Brain microvascular endothelial cell (primary cell): ENCODE data around the gene CEBPG.

Experiments
- DNase-seq: peaks from one replicate; pipeline ENCODE4 v3.0.0-alpha.2; 2020
- H3K27ac ChIP-seq: fragments of 250-450 bp; sonication (Bioruptor Pico); 2 replicates; pipeline ENCODE4 v1.5.1; 2020; ENCODE audit warnings: mild to moderate bottlenecking, moderate library complexity
- H3K27me3 ChIP-seq: fragments of 250-450 bp; sonication (Bioruptor Pico); replicated peaks from 2 replicates; pipeline ENCODE4 v1.5.1; 2020; ENCODE audit warnings: mild to moderate bottlenecking
- H3K36me3 ChIP-seq: fragments of 250-450 bp; sonication (Bioruptor Pico); replicated peaks from 2 replicates; pipeline ENCODE4 v1.5.1; 2020; ENCODE audit warnings: mild to moderate bottlenecking
- H3K4me3 ChIP-seq: 2 replicates; pipeline ENCODE4 v1.5.1; 2011; ENCODE audit warnings: low read depth, mild to moderate bottlenecking, control low read depth, low read length, moderate library complexity
- in situ Hi-C: cut with HindIII; loops from 2 replicates; pipeline ENCODE4 v1.10.0; 2017; ENCODE audit warnings: low sequenced_read_pairs, low pct_ligation_motif_present
- TF ChIP-seq, protein P1 (sequence below): IDR thresholded peaks from 2 replicates; pipeline ENCODE4 v1.5.1; 2011; ENCODE audit warnings: low read depth, mild to moderate bottlenecking, moderate library complexity, low read length, control low read depth, inconsistent platforms; ENCODE audit errors: missing control alignments

Gene CEBPG

DNA sequence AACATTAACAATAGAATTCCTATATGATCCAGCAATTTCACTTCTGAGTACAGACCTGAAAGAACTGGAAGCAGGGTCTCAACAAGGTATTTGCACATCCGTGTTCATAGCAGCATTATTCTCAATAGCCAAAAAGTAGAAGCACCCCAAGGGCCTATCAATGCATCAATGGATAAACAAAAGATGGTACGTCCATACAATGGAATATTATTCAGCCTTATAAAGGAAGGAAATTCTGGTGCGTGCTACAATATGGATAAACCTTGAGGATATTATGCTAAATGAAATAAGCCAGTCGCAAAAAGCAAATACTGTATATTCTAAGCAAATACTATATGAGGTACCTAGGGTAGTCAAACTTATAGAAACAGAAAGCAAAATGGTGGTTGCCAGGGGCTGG, 40.4 kb upstream of the CEBPG start:
- no peaks in the 10 kb centered on the region for H3K36me3 ChIP-seq

DNA sequence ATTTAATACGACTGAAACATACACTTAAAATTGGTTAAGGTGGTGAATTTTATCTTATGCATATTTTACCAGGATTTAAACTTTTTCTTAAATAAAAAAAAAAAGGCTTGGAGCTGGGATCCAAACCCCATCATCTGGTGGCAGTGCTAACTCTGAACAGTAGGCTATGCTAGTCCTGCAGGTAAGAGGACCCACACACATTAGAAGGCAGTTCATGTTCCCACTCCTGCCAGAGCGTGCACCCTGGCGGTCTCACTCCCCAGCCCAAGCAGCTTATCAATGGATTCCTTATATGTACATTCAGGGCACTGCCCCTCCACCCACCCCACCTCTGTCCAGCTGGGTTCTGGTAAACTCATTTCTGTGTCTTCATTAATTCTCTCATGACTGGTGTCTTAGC, 39.9 kb upstream of the CEBPG start:
- Histone ChIP-seq H3K27me3 (no peaks in the 10 kb centered on the region), H3K36me3 (no peaks in the 10 kb centered on the region), H3K27ac (no peak overlapping the region), H3K4me3 (no peak overlapping the region)
- DNase-seq = no peak
- TF ChIP-seq, protein P1, sequence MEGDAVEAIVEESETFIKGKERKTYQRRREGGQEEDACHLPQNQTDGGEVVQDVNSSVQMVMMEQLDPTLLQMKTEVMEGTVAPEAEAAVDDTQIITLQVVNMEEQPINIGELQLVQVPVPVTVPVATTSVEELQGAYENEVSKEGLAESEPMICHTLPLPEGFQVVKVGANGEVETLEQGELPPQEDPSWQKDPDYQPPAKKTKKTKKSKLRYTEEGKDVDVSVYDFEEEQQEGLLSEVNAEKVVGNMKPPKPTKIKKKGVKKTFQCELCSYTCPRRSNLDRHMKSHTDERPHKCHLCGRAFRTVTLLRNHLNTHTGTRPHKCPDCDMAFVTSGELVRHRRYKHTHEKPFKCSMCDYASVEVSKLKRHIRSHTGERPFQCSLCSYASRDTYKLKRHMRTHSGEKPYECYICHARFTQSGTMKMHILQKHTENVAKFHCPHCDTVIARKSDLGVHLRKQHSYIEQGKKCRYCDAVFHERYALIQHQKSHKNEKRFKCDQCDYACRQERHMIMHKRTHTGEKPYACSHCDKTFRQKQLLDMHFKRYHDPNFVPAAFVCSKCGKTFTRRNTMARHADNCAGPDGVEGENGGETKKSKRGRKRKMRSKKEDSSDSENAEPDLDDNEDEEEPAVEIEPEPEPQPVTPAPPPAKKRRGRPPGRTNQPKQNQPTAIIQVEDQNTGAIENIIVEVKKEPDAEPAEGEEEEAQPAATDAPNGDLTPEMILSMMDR = no peak
- in situ Hi-C loops = no loop called here

More for the DNA sequence above, 40.4 kb upstream of the CEBPG start:
- H3K27ac ChIP-seq = no peak overlapping the region
- no peaks in the 10 kb centered on the region for H3K27me3 ChIP-seq
- H3K4me3 ChIP-seq = no peak overlapping the region
- in situ Hi-C loops = no loop called here
- DNase-seq = no peak
- TF ChIP-seq, protein P1 = no peak

DNA sequence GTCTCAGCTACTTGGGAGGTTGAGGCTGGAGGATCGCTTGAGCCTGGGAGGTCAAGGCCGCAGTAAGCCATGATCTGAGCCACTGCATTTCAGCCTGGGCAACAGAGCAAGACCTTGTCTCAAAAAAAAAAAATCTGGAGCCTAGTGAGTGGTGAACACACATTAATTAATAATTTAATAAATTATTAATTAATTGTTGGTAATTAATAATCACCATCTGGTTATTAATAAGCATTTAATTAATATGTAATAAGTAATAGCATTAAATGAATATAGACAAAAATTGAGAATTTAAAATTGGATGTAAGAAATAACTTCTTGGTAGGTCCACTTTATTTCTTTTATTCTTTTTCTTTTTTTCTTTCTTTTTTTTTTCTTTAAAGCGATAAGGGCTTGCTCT, 39.2 kb upstream of the CEBPG start:
- in situ Hi-C loops = no loop called here
- Histone ChIP-seq H3K36me3 (no peaks in the 10 kb centered on the region), H3K4me3 (no peak overlapping the region), H3K27ac (no peak overlapping the region), H3K27me3 (no peaks in the 10 kb centered on the region)
- TF ChIP-seq, protein P1 = no peak
- no peak for DNase-seq

DNA sequence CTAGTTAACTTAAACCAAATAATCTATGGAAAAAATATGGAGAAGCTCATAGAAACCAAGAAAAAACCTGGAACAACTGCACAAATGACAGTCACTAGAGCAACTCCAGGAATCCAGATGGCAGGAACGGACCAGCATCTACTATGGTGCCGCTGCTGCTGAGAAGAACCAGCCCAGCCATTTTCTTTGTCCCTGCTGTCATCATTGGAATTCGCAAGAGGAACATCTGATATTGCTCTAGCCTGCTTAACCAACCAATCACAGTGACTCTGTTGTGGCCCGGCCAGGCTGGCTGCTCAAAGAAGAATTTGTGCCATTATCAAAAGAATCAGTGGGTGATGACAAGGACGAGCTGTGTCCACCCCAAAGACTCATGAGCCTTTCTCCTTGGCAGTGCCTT, 38.1 kb upstream of the CEBPG start:
- in situ Hi-C loops = no loop called here
- H3K36me3 ChIP-seq = no peaks in the 10 kb centered on the region
- H3K27ac ChIP-seq = no peak overlapping the region
- H3K27me3 ChIP-seq = no peaks in the 10 kb centered on the region
- no peak overlapping the region for H3K4me3 ChIP-seq
- TF ChIP-seq, protein P1 = no peak
- DNase-seq = no peak

DNA sequence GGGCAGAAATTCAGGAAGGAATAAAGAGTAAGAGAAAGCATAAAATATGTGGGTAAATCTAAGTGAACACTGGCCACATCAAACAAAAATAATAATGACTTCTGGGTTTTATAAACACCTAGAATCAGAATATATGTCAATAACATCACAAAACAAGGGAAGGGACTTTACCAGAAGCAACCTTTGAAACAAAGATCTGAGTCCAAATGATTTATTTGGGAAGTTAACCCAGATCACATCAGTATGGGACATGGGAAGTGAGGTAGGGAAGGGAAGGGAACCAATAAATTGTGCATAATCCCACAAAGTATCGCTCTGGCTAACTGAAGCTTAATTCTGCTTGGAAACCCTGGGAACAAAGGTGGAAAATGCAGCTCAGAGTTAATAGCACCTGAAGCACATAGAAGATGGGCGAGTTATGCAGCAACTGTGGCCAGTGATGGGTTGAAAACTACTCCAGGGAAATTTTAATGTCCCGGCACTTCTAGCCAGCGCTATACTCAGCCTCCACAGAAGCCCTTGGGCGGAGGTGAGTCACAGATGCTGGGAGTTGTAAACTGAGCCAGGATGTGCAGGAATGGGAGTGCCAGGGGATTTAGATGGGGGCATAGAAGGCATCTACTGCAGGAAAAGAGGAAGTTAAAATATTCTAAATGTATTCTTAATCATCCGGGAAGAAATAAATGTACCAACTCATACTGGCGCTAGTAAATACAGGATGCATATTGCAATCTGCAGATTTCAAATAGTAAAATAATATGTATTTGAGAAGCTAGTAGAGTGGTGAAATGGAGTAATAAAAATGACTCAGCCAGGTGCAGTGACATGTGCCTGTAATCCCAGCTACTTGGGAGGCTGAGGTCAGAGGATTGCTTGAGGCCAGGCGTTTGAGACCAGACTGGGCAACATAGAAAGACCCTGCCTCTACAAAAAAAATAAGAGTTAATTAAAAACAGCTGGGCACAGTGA, 34.2 kb upstream of the CEBPG start:
- no peak for DNase-seq
- no peak overlapping the region for H3K27ac ChIP-seq
- no peaks in the 10 kb centered on the region for H3K27me3 ChIP-seq
- no peaks in the 10 kb centered on the region for H3K36me3 ChIP-seq
- no peak overlapping the region for H3K4me3 ChIP-seq
- TF ChIP-seq, protein P1 = no peak
- in situ Hi-C loops = no loop called here
